Stimulated activated CD4-positive, alpha-beta T cell treated with anti-CD3 and anti-CD28 coated beads, Interleukin-15, amount 100 ng/mL, for 24 hours (primary cell): Measurements from ENCODE around the gene TAS2R3.
"Not testable (repeated sequence)": the region's sequence is repeated elsewhere in the genome, so short reads cannot be mapped to it uniquely, and the experiment has no call there.

Experiments
- DNase-seq: peaks from one replicate; pipeline ENCODE4 v3.0.0-alpha.2; 2020

The TAS2R3 gene, protein sequence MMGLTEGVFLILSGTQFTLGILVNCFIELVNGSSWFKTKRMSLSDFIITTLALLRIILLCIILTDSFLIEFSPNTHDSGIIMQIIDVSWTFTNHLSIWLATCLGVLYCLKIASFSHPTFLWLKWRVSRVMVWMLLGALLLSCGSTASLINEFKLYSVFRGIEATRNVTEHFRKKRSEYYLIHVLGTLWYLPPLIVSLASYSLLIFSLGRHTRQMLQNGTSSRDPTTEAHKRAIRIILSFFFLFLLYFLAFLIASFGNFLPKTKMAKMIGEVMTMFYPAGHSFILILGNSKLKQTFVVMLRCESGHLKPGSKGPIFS

DNA sequence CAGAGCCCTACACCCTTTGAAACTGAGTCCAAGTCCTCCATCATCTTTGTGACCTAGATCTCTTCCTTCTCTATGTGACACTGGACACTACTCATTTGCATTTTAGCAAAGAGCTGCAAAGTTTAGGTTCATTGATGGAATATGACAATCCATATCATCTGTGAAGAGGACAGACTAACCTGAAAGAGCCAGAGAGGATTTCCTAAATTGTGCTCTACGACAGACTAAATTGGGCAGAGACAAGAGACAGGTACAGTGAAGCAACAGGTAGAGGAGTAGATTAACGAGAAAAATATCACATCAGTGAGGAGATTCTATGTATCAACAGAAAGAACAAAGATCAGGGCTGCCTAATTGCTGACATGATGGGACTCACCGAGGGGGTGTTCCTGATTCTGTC is at the start of gene TAS2R3:
TAS2R3 (plus strand) TSS at position 301 of the 400 bp plus-strand sequence; CDS start at position 363, 62 bp downstream.
- DNase-seq = no peak

DNA sequence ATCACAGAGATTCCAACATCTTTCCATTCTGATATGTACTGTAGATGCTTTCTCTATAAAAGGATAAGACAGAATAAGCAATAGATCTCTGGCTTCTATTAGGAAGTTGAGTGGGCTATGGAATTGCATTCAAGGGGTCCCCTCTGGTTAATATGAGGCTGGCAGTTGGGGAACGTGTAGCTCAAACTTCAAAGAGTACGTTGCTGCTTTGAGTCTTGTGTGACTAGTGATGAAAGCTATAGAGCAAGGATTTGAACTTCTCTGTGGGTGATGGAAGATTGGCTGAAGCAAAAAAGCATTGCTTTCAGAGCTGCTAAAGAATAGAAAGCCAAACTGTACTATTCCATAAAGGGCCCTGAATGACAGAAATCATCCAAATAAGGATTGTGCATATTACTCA is 49.3 kb upstream of the TAS2R3 start:
- no peak for DNase-seq

DNA sequence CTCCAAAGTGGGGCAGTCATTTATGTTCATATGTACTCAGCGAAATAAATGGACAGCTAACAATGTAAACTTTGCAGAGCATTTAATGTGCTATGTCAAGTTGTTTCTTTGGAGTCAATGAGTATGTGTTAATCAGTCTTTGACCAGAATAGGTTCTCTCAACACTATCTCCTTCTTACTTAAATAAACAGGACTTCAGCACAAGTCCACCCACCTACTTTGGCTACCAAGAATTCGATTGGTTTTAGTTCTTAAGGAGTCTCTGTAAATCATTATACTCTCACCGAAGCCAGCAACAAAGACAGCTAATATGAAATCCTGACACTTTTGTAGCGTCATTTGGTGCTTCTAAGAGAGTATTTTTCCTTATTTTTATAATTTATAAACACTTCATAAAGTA is 48.9 kb upstream of the TAS2R3 start:
- no peak for DNase-seq

DNA sequence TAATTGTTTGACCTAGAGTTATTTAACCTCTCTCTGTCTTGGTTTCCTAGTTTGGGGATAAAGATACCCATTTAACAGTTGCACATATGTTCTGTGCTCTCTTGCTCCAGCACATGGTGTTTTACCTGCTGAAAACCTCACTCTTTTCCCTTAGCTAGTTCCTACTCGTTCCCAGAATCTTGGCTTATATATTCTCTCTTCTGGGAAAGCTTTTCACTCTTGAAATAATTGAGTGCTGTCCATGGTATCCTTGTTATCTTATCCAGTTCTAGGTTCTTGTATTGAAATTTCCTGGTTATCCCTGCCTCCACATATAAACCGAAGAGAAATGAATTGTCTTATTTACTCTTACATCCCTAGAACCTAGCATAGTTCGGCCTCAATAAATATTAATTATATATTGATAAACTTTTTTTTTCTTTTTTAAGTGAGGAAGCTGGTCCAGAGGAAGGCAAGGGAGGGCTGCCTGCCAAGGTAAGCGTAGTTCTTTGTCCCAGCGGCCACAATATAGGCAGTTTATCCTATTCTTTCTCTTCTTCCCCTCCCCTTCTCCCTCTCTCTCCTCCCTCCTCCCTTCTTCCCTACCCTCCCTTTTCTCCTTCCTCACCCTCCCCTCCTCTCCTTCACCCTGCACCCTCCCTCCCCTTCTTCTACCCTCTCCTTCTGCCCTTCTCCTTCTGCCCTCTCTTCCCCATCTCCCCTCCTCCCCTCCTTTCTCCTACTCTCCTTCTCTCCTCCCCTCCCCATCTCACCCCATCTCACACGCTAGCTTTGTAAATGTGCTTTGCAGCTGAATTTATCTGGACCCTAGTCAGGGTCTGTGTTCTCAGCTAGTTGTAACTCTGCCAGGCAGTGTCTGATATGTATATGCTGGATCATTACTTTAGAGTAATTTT is 47.9 kb upstream of the TAS2R3 start:
- DNase-seq = no peak

DNA sequence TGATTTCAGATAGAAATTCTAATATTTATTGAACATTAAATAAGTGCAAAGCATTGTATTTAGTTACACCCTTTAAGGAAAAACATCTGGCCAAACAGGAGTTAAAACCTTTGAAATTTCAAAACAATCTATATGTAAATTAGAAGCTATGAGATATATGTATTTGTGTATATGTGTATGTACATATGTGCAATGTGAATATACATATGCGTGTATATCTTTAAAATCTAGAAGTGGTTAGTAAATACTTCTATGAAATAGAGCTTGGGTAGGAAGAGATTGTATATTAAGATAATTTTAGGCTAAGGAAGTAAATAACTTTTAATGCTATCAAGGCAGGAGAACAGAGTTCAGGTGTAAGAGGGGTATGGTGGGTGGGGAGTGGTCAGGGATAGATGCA is 46.4 kb upstream of the TAS2R3 start:
- DNase-seq = no peak

DNA sequence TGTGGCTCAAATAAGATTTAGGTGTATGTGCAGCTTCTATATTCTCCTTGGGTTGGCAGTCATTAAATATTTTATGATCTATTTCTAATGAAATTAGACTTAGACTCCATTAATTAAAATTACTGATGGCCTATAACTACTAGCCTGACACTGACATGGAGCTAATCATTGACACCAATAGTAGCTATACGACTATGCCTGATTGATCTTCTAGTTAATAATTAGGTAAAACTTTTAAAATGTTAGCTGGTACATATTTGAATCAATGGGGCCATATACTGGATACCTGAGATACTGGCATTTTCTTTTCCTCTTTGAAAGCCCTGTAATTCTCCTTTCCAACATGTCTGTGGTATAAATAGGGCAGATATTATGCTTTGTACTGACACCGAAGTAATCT is 41.4 kb upstream of the TAS2R3 start:
- no peak for DNase-seq

DNA sequence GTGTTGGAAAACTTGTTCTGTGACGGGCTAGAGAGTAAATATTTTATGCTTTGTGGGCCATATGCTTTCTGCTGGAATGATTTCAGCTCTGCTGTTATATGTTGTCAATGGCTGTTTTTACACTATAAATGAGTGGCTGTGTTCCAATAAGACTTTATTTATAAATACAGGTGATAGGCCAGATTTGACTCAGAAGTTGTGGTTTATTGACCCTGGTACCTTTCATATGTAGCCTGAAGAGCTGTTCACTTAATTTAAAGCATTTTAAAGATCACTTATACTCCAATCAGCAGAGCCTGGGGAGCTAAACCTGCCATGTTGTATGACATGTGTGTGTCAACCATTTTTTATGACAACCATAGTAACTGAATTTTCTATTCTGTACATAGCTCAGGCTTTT is 34.9 kb upstream of the TAS2R3 start:
- no peak for DNase-seq

DNA sequence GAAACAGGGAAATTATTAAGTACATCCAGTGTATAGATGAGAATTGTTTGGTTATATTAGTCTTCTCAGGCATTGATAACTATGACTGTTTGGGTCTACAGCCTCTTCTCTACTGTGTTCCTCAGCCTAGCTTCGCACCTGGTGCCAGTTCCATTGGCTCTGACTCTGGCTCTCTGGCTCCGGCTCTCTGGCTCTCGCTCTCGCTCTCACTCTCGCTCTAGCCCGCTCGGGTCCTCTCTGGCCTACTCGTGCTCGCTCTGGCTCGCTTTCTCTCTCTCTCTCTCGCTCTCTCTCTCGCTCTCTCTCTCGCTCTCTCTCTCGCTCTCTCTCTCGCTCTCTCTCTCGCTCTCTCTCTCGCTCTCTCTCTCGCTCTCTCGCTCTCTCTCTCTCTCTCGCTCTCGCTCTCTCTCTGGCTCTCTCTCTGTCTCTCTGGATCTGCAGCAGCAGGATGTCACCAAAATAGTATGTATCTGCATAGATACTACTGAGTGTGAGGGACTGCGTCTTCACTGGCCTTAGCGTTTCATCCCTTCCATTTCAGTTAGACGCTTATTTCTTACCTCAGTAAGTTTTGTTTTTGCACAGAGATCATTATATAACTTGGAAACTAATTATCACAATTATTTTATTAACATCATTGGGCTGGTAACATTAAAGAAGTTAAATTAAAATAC is 32.3 kb upstream of the TAS2R3 start:
- no peak for DNase-seq

DNA sequence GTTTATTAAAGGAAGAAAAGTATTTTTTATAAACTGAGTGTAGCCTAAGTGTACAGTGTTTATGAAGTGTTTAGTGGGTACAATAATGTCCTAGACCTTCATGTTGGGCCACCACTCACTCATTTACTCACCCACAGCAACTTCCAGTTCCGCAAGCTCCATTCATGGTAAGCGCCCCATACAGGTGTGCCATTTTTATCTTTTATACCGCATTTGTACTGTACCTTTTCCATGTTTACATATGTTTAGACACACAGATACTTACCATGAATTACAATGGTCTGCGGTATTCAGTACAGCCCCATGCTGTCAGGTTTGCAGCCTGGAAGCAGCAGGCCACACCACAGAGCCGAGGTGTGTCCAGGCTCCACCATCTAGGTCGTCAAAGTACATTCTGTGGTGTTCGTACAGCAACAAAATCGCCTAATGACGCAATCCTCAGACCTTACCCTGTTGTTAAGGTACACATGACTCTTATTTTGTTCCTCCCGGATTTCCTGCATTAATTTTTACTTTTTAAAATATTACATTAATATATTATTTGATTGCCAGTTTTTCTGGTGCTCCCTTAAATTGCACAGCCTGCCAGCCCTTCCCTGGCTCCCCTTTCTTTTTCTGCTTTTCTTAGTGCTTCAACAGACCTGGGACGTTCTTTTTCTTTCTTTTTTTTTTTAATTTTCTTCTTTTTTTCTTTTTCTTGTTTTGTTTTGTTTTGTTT is 26.6 kb upstream of the TAS2R3 start:
- DNase-seq = no peak

DNA sequence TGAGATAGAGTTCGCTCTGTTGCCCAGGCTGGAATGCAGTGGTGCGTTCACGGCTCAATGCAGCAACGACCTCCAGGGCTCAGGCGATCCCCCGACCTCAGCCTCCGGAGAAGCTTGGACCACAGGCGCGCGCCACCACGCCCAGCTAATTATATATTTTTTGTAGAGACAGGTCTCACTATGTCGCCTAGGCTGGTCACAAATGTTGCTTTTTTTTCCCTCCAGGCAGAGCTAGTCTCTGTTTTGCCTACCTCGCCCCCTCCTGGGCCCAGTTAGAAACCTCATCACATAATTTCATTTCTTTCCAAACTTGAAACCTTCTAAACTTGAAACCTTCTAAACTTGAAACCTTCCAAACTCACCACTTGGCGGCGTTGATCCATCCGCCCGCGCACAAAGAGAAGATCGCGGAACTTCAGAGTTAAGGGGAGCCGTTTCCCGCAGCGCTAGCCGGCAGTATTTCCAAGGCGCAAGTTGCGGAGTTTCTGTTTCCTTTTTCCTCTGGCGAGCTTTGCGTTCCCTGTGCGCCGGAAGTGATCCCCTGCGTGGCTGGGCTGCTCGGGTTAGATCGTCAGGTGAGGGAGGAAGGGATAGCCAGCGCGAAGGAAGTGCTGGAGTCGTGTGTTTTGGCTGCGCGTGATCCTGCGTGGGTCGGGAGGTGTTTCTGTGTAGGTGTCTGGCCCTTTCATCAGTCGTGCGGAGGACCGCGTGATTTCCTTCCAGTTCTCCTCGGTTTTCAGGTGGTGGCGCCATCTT is 25.9 kb upstream of the TAS2R3 start, which contains the start of gene SSBP1:
SSBP1 (plus strand) TSS at position 523 of the 756 bp plus-strand sequence. CDS start 809 bp downstream, outside the sequence.
- DNase-seq = peak; percentile 91

DNA sequence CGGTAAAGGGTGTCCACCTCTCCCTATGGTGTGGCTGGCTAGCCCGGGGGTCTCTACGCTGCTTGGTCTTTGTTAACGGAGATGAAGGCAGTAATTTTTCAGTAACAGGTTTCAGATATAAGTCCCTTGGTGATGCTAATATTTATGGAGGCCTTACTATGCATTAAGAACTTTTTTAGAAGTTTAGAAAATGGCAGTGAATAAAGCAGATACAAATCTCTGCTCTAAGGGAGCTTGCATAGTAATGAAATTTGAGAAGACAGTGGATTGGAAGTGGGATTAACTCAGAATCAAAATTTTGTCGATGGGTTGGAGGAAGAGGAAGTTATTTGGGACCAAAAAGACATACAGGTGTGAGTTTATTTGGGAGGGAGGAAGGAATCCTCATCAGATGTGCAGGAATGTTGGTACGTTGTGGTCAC is 25.3 kb upstream of the TAS2R3 start:
- DNase-seq = no peak

DNA sequence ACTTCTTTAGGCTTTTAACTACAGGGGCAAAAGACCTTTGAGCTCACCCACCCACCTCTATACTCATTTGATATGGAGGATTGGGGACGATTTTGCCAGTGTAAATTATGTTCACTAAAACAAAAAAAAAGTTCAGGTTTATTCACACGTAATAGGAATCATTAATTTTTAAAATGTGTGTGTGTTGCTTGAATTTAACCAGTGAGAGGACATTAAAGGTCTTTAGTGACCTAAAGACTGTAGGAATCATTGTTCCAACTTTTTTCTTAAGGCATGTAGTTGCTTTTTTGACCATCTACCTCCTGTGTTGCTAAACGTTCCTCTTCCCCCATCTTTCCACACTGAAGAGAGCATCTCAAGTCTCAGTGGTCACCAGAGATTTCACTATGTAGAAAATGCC is 24.6 kb upstream of the TAS2R3 start:
- DNase-seq = no peak

DNA sequence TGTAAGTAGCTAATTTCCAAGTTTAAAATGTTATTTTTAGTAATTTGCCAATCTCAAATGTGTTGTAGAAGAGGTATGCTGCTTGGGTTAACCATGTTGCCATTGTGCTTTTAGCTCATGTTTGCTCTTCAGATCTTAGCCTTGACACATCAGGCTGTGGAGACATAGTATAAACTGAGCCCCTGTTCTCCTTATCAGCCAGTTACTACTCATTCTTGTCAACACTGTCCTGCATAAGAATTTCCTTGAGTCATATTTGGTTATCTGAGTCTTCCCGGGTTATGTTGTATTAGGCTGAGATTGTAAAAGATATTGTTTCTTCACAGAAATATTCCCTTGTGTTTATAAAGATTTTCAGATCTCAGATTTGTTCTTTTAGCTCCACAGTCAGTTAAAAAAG is 21.7 kb upstream of the TAS2R3 start:
- DNase-seq = no peak

DNA sequence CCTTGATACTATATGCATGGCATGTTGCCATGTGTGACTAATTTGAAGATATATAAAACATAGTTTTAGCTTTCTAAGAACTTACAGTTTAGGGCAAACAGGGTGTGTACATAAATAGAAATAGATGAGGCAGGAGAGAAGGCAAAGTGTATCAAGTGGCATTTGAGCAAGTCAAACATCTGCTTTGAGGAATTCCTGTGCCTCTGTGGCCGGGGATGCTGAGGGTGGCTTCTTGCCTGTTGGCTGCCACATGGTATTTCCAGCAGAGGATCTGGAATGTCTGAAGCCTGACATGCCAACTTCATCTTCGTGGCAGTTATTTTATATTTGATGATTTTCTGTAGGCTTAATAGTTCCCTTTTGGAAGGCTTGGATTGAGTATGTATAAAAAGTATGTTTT is 19.8 kb upstream of the TAS2R3 start:
- DNase-seq = no peak

DNA sequence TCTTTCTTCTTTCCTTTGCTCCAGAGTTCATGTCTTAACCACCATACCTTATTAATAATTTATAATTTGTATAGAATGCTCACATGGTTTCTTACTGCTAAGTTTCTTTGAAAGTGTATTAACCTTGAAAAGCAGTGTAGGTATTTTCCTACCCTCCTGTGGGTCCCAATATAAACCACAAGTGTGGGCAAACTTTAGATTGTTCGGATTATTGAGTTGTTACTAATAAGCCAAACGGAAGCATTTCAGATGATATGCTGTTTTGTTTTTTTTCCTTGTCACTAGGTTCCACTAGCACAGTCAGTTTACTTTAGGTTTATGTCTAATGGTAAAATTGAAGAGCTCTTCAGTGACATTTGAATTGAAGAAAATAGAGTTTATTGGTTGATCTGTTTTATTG is 15.5 kb upstream of the TAS2R3 start:
- DNase-seq = no peak

DNA sequence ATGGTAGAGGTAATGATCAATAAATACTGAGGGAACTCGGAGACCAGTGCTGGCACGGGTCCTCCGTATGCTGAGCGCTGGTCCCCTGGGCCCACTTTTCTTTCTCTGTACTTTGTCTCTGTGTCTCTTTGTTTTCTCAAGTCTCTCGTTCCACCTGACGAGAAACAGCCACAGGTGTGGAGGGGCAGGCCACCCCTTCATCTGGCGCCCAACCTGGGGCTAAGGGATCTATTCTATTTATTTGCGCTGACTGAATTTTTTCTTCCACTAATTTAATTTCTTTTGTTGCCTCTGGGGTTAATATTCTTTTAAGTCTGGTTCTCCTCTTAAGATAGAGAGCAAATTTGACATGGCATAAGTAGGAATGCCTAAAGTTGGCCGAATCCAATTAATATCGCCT is 12.0 kb upstream of the TAS2R3 start:
- not testable (repeated sequence) for DNase-seq

DNA sequence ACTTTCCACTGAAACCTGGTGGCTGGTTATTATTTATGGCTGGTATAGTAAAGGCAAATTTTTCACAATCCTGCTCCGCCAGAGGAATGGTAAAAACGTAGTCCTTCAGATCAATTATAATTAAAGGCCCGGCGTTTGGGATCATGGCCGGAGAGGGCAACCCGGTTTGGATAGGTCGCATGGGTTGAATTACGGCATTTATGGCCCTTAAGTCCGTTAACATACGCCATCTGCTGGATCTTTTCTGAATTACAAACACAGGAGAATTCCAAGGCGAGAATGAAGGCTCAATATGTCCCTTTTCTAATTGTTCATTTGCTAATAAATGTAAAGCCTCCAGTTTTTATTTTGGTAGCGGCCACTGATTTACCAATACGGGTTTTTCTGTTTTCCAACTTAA is 11.3 kb upstream of the TAS2R3 start:
- no peak for DNase-seq

DNA sequence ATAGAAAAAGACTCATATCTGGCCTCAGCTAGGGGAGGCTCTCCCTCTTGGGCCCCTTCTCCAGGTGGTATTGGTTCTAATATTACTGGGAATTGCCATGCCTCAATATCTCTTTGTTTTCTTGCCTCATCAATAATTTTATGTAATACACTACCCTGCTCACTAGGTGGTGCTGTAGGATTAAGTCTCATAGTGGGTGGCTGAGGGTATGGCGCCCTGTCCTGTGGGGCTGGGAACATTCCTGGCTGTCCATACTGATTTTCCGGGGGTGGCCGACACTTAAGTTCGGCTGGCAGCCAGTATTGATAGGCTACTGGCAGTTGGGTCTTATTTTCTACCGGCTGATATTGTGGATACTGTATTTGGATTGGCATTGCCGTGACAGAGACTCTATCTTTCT is 9.0 kb upstream of the TAS2R3 start:
- DNase-seq = peak; percentile 7

DNA sequence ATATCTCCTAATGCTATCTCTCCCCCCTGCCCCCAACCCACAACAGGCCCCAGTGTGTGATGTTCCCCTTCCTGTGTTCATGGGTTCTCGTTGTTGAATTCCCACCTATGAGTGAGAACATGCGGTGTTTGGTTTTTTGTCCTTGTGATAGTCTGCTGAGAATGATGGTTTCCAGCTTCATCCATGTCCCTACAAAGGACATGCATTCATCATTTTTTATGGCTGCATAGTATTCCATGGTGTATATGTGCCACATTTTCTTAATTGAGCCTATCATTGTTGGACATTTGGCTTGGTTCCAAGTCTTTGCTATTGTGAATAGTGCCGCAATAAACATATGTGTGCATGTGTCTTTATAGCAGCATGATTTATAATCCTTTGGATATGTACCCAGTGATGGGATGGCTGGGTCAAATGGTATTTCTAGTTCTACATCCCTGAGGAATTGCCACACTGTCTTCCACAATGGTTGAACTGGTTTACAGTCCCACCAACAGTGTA is 6.2 kb downstream of the TAS2R3 start:
- DNase-seq = not testable (repeated sequence)

DNA sequence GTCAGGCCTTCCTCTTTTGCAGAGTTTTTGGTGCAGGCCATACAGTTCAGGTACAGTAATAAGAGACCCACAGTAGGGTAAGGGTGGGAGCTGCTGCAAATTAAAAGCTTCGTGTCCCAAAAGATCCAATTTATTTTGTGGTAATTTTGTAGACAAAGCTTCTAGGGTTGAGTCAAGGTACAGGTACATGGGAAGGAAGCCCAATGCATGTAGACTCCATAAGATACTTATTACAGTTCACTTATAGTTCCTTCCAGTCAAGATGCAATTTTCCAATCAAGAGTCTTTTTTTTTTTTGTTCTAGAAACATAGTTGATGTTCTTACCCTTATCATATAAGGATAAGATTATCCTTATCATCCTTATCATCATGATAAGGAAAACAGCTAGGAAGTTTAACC is 12.5 kb downstream of the TAS2R3 start, which contains the start of gene TAS2R4:
TAS2R4 (plus strand) TSS at position 301 of the 400 bp plus-strand sequence. CDS start 1,815 bp downstream, outside the sequence.
- DNase-seq = no peak

DNA sequence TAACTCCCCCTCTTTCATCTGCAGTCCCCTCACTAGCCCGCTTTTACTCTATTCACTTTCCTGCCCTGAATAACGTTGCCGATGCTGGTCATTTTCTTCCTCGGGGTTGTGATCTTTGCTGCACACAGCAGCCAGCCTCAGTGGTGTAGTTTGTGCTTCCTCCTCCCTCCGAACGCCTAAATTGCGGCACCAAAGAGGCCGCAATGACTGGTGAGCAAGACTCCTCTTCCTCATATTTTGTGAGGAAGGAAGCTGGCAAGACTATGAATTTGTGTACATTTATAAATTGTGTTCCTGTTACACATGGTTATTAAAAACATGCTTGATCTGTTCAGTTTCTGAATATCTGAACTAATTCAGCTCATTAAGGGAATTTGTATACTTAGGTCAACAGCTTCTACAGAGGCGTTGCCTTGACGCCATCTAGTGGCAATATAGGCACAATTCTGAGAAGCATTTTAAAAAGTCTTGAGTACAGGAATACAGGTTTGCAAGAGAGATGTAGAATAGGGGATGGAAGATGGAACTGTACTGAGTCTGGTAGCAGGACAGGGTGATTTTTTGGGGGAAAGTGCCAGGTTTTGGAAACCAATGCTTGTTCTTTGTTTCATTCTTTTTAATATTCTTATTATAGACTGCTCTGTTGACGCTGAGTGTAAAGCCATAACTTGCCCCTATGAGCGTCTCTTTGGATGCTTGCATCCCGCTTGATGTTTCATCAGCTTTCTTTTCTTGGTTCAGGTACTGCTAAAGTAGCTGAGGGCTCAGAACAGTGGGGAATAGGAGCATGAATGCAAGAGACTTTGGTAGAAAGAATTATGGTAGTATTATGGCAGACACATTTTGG is 22.0 kb downstream of the TAS2R3 start:
- DNase-seq = peak; percentile 22
